H1 (cell line): ENCODE results near the gene ZNF750. TPM values are rescaled to one million over a fixed set of nuclear protein-coding genes. Genes with fewer than 3 reads are reported as not detected.

Experiments used
- CTCF ChIA-PET: fragments of 300-600 bp; sonication (Branson Sonifier 250); formaldehyde crosslinking; loops from one replicate; lab custom pipeline; 2021; ENCODE audit not compliant: partially characterized antibody; lab: Charles Lee
- POLR2A ChIA-PET: fragments of 300-600 bp; sonication (Branson Sonifier 250); formaldehyde crosslinking; loops from one replicate; lab custom pipeline; 2021; ENCODE audit warnings: inconsistent platforms; ENCODE audit not compliant: partially characterized antibody; lab: Charles Lee
- DNase-seq, 2 experiments: peaks; one replicate each; pipeline versions ENCODE4 v3.0.0 to v3.0.0-alpha.2; 2010 to 2022; ENCODE audit warnings: low spot score in 2 of 2, low read depth in 1 of 2, mixed read lengths in 1 of 2
- FAIRE-seq: peaks from 2 replicates; lab custom pipeline; 2011; peaks lifted over from hg19 to GRCh38; lab: Jason Lieb, UNC
- H2AFZ ChIP-seq: 2 replicates; pipeline ENCODE4 v1.8.1; 2012; ENCODE audit warnings: low read length, inconsistent platforms
- H2AK5ac ChIP-seq: 2 replicates; pipeline ENCODE4 v1.6.1; 2013; ENCODE audit warnings: low read depth, low read length
- H2BK120ac ChIP-seq: replicated peaks from 2 replicates; pipeline ENCODE3; 2013; ENCODE audit warnings: low read depth, low read length, inconsistent platforms
- H2BK12ac ChIP-seq: 2 replicates; pipeline ENCODE4 v1.6.1; 2013; ENCODE audit warnings: low read depth, low read length
- H2BK15ac ChIP-seq: 2 replicates; pipeline ENCODE4 v1.6.1; 2013; ENCODE audit warnings: low read length
- H2BK20ac ChIP-seq: 2 replicates; pipeline ENCODE4 v1.6.1; 2013; ENCODE audit warnings: low read length
- H2BK5ac ChIP-seq: 2 replicates; pipeline ENCODE4 v1.6.1; 2013; ENCODE audit warnings: low read depth, low read length
- H3K14ac ChIP-seq: 2 replicates; pipeline ENCODE4 v1.6.1; 2013; ENCODE audit warnings: inconsistent platforms; ENCODE audit not compliant: insufficient read length
- H3K18ac ChIP-seq: 2 replicates; pipeline ENCODE4 v1.6.1; 2013; ENCODE audit warnings: low read length; ENCODE audit errors: extremely low read depth
- H3K23ac ChIP-seq: 2 replicates; pipeline ENCODE4 v1.6.1; 2013; ENCODE audit warnings: inconsistent platforms; ENCODE audit not compliant: insufficient read length
- H3K23me2 ChIP-seq: 2 replicates; pipeline ENCODE4 v1.6.1; 2013; ENCODE audit warnings: low read depth, low read length
- H3K27ac ChIP-seq: 2 replicates; pipeline ENCODE4 v1.6.1; 2011; ENCODE audit warnings: low read depth, low read length, inconsistent platforms
- H3K27me3 ChIP-seq, 4 experiments: replicated peaks in 1 of 4; 1 replicate in 1 of 4; 2 replicates in 3 of 4; pipeline versions ENCODE4 v1.6.1 to v1.8.1; 2011 to 2013; ENCODE audit warnings: low read length in 3 of 4, mild to moderate bottlenecking in 3 of 4, inconsistent platforms in 2 of 4, mixed read lengths in 2 of 4, moderate library complexity in 1 of 4; ENCODE audit not compliant: control insufficient read depth in 3 of 4, insufficient read depth in 3 of 4; ENCODE audit errors: extremely low read depth in 1 of 4
- H3K36me3 ChIP-seq, 4 experiments: 2 replicates each; pipeline versions ENCODE4 v1.6.1 to v1.8.1; 2011 to 2013; ENCODE audit warnings: mild to moderate bottlenecking in 4 of 4, low read length in 3 of 4, moderate library complexity in 2 of 4, control low read depth in 1 of 4, inconsistent platforms in 1 of 4; ENCODE audit not compliant: insufficient read depth in 4 of 4, control insufficient read depth in 2 of 4
- H3K4ac ChIP-seq: replicated peaks from 2 replicates; pipeline ENCODE3; 2013; ENCODE audit warnings: low read length, low read depth, mixed read lengths, inconsistent platforms; ENCODE audit not compliant: insufficient read length
- H3K4me1 ChIP-seq, 4 experiments: replicated peaks in 1 of 4; 1 replicate in 1 of 4; 2 replicates in 3 of 4; pipeline versions ENCODE4 v1.6.1 to v1.8.1; 2011 to 2013; ENCODE audit warnings: low read length in 3 of 4, inconsistent platforms in 2 of 4, mixed read lengths in 1 of 4; ENCODE audit not compliant: insufficient read depth in 4 of 4, control insufficient read depth in 3 of 4
- H3K4me2 ChIP-seq, 2 experiments: 2 replicates each; pipeline versions ENCODE4 v1.6.1 to v1.8.1; 2011 to 2013; ENCODE audit warnings: low read depth in 2 of 2, low read length in 2 of 2, control low read depth in 1 of 2, inconsistent platforms in 1 of 2, mild to moderate bottlenecking in 1 of 2; ENCODE audit not compliant: insufficient read depth in 1 of 2
- H3K4me3 ChIP-seq, 4 experiments: fragments of 200-600, 300-600 bp in 1 of 4; sonication (generic), shearing (Covaris generic), sonication (Bioruptor Twin) in 1 of 4; 2 replicates each; pipeline versions ENCODE4 v1.5.1 to v1.8.1; 2011 to 2016; ENCODE audit warnings: low read length in 4 of 4, low read depth in 3 of 4, control low read depth in 2 of 4, inconsistent platforms in 2 of 4, mild to moderate bottlenecking in 2 of 4, mixed read lengths in 1 of 4, moderate library complexity in 1 of 4; ENCODE audit not compliant: insufficient read depth in 2 of 4; ENCODE audit errors: extremely low read depth in 1 of 4
- H3K56ac ChIP-seq: replicated peaks from 2 replicates; pipeline ENCODE3; 2013; ENCODE audit warnings: low read depth, mild to moderate bottlenecking, mixed read lengths, low read length, inconsistent platforms; ENCODE audit not compliant: insufficient read length
- H3K79me1 ChIP-seq: 2 replicates; pipeline ENCODE4 v1.6.1; 2013; ENCODE audit warnings: low read depth, low read length, control low read depth
- H3K79me2 ChIP-seq, 2 experiments: 2 replicates each; pipeline versions ENCODE4 v1.6.1 to v1.8.1; 2012 to 2013; ENCODE audit warnings: low read length in 2 of 2, mild to moderate bottlenecking in 2 of 2, inconsistent platforms in 1 of 2; ENCODE audit not compliant: insufficient read depth in 2 of 2, control insufficient read depth in 1 of 2
- H3K9ac ChIP-seq, 4 experiments: replicated peaks in 1 of 4; 1 replicate in 1 of 4; 2 replicates in 3 of 4; pipeline versions ENCODE4 v1.6.1 to v1.8.1; 2011 to 2013; ENCODE audit warnings: low read depth in 3 of 4, low read length in 3 of 4, control low read depth in 2 of 4, mild to moderate bottlenecking in 2 of 4, moderate library complexity in 2 of 4, inconsistent platforms in 1 of 4; ENCODE audit errors: extremely low read depth in 1 of 4
- H3K9me3 ChIP-seq, 2 experiments: 2 replicates each; pipeline versions ENCODE4 v1.6.1 to v1.8.1; 2012 to 2013; ENCODE audit warnings: mild to moderate bottlenecking in 2 of 2, moderate library complexity in 2 of 2, control low read depth in 1 of 2, inconsistent platforms in 1 of 2, low read depth in 1 of 2, low read length in 1 of 2, mixed read lengths in 1 of 2; ENCODE audit not compliant: insufficient read depth in 2 of 2
- H4K20me1 ChIP-seq, 2 experiments: replicated peaks in 1 of 2; 2 replicates each; pipeline versions ENCODE3 to v1.8.1; 2011 to 2013; ENCODE audit warnings: inconsistent platforms in 2 of 2, low read length in 2 of 2, mild to moderate bottlenecking in 1 of 2; ENCODE audit not compliant: insufficient read depth in 2 of 2, control insufficient read depth in 1 of 2
- H4K5ac ChIP-seq: 2 replicates; pipeline ENCODE4 v1.6.1; 2013; ENCODE audit warnings: low read length, low read depth, mixed read lengths, inconsistent platforms; ENCODE audit not compliant: insufficient read length
- H4K8ac ChIP-seq: 2 replicates; pipeline ENCODE4 v1.8.0; 2013; ENCODE audit warnings: mild to moderate bottlenecking, moderate library complexity, low read length, inconsistent platforms; ENCODE audit not compliant: insufficient read depth; ENCODE audit errors: extremely low read depth
- H4K91ac ChIP-seq: replicated peaks from 2 replicates; pipeline ENCODE3; 2013; ENCODE audit warnings: low read length, mixed read lengths, inconsistent platforms; ENCODE audit not compliant: insufficient read length
- BRCA1 ChIP-seq: IDR thresholded peaks from 2 replicates; pipeline ENCODE4 v1.6.1; 2012; ENCODE audit warnings: low read depth, low read length, improper control_type of control experiment
- CBX5 ChIP-seq: fragments of 300-800, 300-1000 bp; sonication (generic); IDR thresholded peaks from 2 replicates; pipeline ENCODE4 v1.7.1; 2016; ENCODE audit warnings: antibody characterized with exemption, low read length, low read depth
- CTCF ChIP-seq, 3 experiments: IDR thresholded peaks; 1 replicate in 2 of 3; 2 replicates in 1 of 3; pipeline versions ENCODE4 v1.5.1 to v1.6.1; 2011; ENCODE audit warnings: low read length in 3 of 3, mild to moderate bottlenecking in 3 of 3, inconsistent platforms in 2 of 3, low read depth in 1 of 3, moderate library complexity in 1 of 3; ENCODE audit not compliant: insufficient read depth in 1 of 3; ENCODE audit errors: control extremely low read depth in 1 of 3
- POU5F1 ChIP-seq: IDR thresholded peaks from 2 replicates; pipeline ENCODE4 v1.6.1; 2011; ENCODE audit warnings: low read depth, mild to moderate bottlenecking, low read length, moderate library complexity
- RAD21 ChIP-seq, 2 experiments: IDR thresholded peaks in 1 of 2; conservative IDR thresholded peaks in 1 of 2; 2 replicates each; pipeline ENCODE4 v1.6.1; 2011; ENCODE audit warnings: low read depth in 2 of 2, low read length in 2 of 2, improper control_type of control experiment in 1 of 2, inconsistent platforms in 1 of 2, mild to moderate bottlenecking in 1 of 2, moderate library complexity in 1 of 2
- TBP ChIP-seq: IDR thresholded peaks from 2 replicates; pipeline ENCODE4 v1.6.1; 2011; ENCODE audit warnings: low read depth, low read length, improper control_type of control experiment
- WGBS, 2 experiments: shearing (Covaris generic) in 1 of 2; methylation state at CpG; one replicate each; pipeline versions ENCODE4 v1.1.6 to v1.1.7; 2013 to 2015; ENCODE audit warnings: low lambda C conversion rate in 2 of 2, mixed read lengths in 2 of 2, inconsistent platforms in 1 of 2, low coverage in 1 of 2, missing lambda C conversion rate in 1 of 2; ENCODE audit not compliant: insufficient replicate concordance in 2 of 2, insufficient coverage in 1 of 2, insufficient read length in 1 of 2; ENCODE audit errors: extremely low coverage in 1 of 2, missing lambda C conversion rate in 1 of 2; 5-methylcytosine and 5-hydroxymethylcytosine counted together
- polyA plus RNA-seq, 7 experiments: library from polyadenylated mRNA; depleted of rRNA in 3 of 7; stranded (reverse) in 5 of 7; unstranded in 2 of 7; fragments of >200 nt in 5 of 7; fragments of 200-250 nt in 2 of 7; gene quantifications; 1 replicate in 5 of 7; 2 replicates in 1 of 7; 4 replicates in 1 of 7; pipeline versions ENCODE4 v1.2.1 to v1.2.3, GENCODE V29; 2011 to 2013; ENCODE audit warnings: missing spikeins in 2 of 7, mixed read lengths in 2 of 7
- total RNA-seq: library from RNA; stranded (reverse); fragmentation: NEBNext Ultra II Directional; extraction: Animal tissue kit (Norgen Biotek cat#: 25700); gene quantifications from 2 replicates; pipeline ENCODE4 v1.2.1, GENCODE V29; 2021

Gene ZNF750
- total and polyA plus RNA-seq, 2 of the 8 experiments (the other 6 are each of a cell fraction or from before 2014, with no cell fraction given): not detected

GRCh38 chr17:82823004-82823403, 16.8 kb downstream of the ZNF750 start:
- H3K4ac ChIP-seq: no peak overlapping the region
- H3K4me3 ChIP-seq: no peak overlapping the region
- no peak overlapping the region for H3K23ac ChIP-seq
- H3K23me2 ChIP-seq: no peaks in the 10 kb centered on the region
- ChIA-PET POLR2A (interaction anchor here (0.6 to 0.9 kb wide), 3 partner anchors 11 to 15 kb away, joined by 3 read pairs; no protein-coding TSS in a partner anchor), CTCF (interaction anchor here (0.9 to 2.9 kb wide), 14 partner anchors 8 to 143 kb away, joined by 3 to 17 read pairs (median 5); no protein-coding TSS in a partner anchor)
- H3K27ac ChIP-seq: no peak overlapping the region
- WGBS, 2 experiments: 89% methylated on average over 5 of the region's 5 CpGs; no CpG with 5 or more reads in 1 of the 2 experiments
- H2BK5ac ChIP-seq: 0 out of 2 replicates have a peak overlapping the region, but pooled peaks have one; percentile 60
- H3K9me3 ChIP-seq: peaks cover 25 to 28% of the 10 kb centered on the region in 2 experiments
- H3K4me1 ChIP-seq: peaks cover 0 to 2% (median 0%) of the 10 kb centered on the region in 4 experiments; a peak in 2 of 7 replicates
- H4K20me1 ChIP-seq: peaks cover 0 to 6% of the 10 kb centered on the region in 2 experiments
- no peaks in the 10 kb centered on the region for H3K27me3 ChIP-seq
- H4K8ac ChIP-seq: no peak overlapping the region
- H3K79me2 ChIP-seq: peaks cover 0 to 11% of the 10 kb centered on the region in 2 experiments; a peak in 1 of 4 replicates
- H3K18ac ChIP-seq: peak overlapping the region; percentile 43; the same call in 1 of the 2 replicates
- no peak overlapping the region; the same call in 1 of the 2 replicates for H2BK12ac ChIP-seq
- TF ChIP-seq POU5F1 (no peak), CBX5 (no peak), CTCF (IDR thresholded peaks at IDR 0.05; ENCODE audit: control extremely low read depth in 1 of 3, insufficient read depth in 1 of 3, low read depth in 1 of 3, low read length in 3 of 3) (peak; percentile 53 to 67 (median 60)), BRCA1 (no peak), TBP (no peak), RAD21 (IDR thresholded peaks at IDR 0.05 in 1 of 2, conservative IDR thresholded peaks at IDR 0.05 in 1 of 2; ENCODE audit: low read depth in 2 of 2, low read length in 2 of 2) (peak; percentile 13 to 48; a peak in 2 of 4 replicates)
- TF ChIP-seq, all 59 proteins: peak for 2
- H3K9ac ChIP-seq: no peak overlapping the region
- H2BK120ac ChIP-seq: no peak overlapping the region
- H2AK5ac ChIP-seq: no peak overlapping the region
- DNase-seq (peak in 1 of 2 experiments; percentile 68), FAIRE-seq (no peak)
- no peak overlapping the region for H4K5ac ChIP-seq
- H2BK20ac ChIP-seq: 0 out of 2 replicates have a peak overlapping the region, but pooled peaks have one; percentile 83
- no peak overlapping the region for H2BK15ac ChIP-seq
- H3K4me2 ChIP-seq: no peak overlapping the region
- H3K79me1 ChIP-seq: peaks cover 14% of the 10 kb centered on the region
- no peak overlapping the region for H3K56ac ChIP-seq
- H3K36me3 ChIP-seq: peaks cover 3 to 36% (median 23%) of the 10 kb centered on the region in 4 experiments; a peak in 7 of 8 replicates
- H4K91ac ChIP-seq: no peak overlapping the region
- no peak overlapping the region for H3K14ac ChIP-seq
- no peak overlapping the region for H2AFZ ChIP-seq
